Measurements from ENCODE around the gene JARID2.

DNA sequence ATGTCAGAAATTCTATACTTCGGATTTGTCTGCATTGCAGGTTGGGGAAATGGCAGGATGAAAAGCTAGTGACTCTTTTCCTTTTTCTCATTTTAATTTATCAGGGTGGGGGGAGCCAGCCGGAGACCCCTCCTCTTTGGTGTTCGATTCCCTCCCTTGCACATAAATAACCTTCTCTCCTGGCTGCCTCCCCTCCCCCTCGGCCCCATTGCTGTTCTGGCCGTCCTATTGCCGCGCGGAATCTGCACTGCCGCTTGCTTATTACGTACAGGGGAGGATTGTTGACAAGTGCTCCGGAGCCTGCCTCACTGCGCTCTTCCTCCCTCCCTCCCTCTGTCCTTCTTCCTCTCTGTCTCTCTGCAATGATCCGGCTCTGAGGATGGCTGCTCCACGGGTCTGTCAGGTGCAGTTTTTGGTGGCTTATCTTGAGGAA, 154.7 kb downstream of the JARID2 start:
- TF ChIP-seq POLR2A (IDR thresholded peaks at IDR 0.05): no peak
- TF ChIP-seq, protein P1, sequence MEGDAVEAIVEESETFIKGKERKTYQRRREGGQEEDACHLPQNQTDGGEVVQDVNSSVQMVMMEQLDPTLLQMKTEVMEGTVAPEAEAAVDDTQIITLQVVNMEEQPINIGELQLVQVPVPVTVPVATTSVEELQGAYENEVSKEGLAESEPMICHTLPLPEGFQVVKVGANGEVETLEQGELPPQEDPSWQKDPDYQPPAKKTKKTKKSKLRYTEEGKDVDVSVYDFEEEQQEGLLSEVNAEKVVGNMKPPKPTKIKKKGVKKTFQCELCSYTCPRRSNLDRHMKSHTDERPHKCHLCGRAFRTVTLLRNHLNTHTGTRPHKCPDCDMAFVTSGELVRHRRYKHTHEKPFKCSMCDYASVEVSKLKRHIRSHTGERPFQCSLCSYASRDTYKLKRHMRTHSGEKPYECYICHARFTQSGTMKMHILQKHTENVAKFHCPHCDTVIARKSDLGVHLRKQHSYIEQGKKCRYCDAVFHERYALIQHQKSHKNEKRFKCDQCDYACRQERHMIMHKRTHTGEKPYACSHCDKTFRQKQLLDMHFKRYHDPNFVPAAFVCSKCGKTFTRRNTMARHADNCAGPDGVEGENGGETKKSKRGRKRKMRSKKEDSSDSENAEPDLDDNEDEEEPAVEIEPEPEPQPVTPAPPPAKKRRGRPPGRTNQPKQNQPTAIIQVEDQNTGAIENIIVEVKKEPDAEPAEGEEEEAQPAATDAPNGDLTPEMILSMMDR (IDR thresholded peaks at IDR 0.05): no peak
